ENCODE results near the gene GH1. TPM values are rescaled to one million over a fixed set of nuclear protein-coding genes. Genes with fewer than 3 reads are reported as not detected.

Gene GH1
- total RNA-seq, 1 experiment from 2014 or later: not detected

DNA sequence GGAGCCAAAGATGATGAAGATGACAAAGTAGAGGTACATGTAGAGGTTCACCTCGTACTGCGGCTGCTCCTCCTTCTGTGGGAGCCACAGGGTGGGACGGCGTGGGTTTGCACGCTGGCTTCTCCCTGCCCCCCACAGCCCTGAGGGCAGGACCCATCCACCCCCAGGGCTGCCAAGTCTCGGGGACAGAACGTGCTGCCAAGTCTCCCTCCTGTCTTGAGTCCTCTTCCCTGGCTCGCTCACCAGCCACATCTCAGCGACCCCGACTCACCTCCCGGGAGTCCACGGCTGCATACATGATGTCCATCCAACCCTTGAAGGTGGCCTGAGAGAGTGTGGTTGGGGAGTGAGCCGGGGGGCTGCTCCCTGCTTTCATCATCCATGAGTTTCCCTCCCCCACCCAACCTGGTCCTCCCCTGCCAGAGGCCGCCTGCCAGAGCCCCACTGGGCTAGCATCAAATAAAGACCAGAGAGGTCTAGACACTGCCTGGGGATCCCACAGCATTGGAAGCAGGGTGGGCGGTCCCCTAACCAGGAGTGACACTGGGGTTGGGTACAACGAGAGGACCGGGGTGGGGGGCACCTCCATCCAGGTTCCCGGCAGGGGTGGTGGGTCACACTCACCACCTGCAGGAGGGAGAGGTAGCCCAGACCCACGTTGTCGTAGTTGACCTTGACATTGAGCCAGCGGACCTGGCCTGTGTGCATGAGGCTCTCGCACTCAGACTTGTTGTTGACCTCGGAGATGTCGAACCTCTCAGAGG is 26.3 kb upstream of the GH1 start:
- H3K4me2 ChIP-seq (ENCODE audit: insufficient read depth, insufficient read length, low read length): no peak overlapping the region
- no peak overlapping the region for H2BK15ac ChIP-seq (ENCODE audit: low read depth, low read length)
- no peaks in the 10 kb centered on the region for H3K9me3 ChIP-seq (ENCODE audit: control insufficient read depth, low read depth, low read length)
- H2BK12ac ChIP-seq (ENCODE audit: insufficient read length, low read depth, low read length): no peak overlapping the region
- no peak overlapping the region for H2BK20ac ChIP-seq (ENCODE audit: low read depth, low read length, poor library complexity, severe bottlenecking)
- Mint-ChIP-seq H3K27ac (no peak overlapping the region), H3K4me3 (no peak overlapping the region), H3K36me3 (ENCODE audit: insufficient read depth in 1 of 3, low read depth in 3 of 3) (peaks cover 9 to 26% (median 11%) of the 10 kb centered on the region in 3 experiments; a peak in 6 of 7 replicates), H3K9me3 (no peaks in the 10 kb centered on the region), H3K4me1 (peaks cover 2 to 6% of the 10 kb centered on the region in 2 experiments; a peak in 2 of 4 replicates), H3K27me3 (ENCODE audit: low read depth) (peaks cover 3% of the 10 kb centered on the region; the same call in 1 of the 2 replicates)
- no peak overlapping the region for H3K56ac ChIP-seq (ENCODE audit: insufficient read length, low read depth, low read length)
- H3K9ac ChIP-seq (ENCODE audit: extremely low read depth, insufficient read length, low read length): no peak overlapping the region
- no peak overlapping the region for H3K23ac ChIP-seq (ENCODE audit: insufficient read length, low read depth, low read length)
- H3T11ph ChIP-seq (ENCODE audit: low read length): no peak overlapping the region
- no peak overlapping the region for H3K18ac ChIP-seq (ENCODE audit: insufficient read length, low read depth, low read length)
- no peaks in the 10 kb centered on the region for H3K79me2 ChIP-seq (ENCODE audit: insufficient read depth, low read length)
- H3K4ac ChIP-seq (ENCODE audit: low read depth, low read length): no peak overlapping the region
- no peaks in the 10 kb centered on the region for H3K4me1 ChIP-seq (ENCODE audit: insufficient read depth, low read length)
- H2AK5ac ChIP-seq (ENCODE audit: insufficient read length, low read length): no peak overlapping the region
- H4K20me1 ChIP-seq (ENCODE audit: control insufficient read depth, insufficient read depth, insufficient read length): no peaks in the 10 kb centered on the region
- H2BK5ac ChIP-seq (ENCODE audit: insufficient read length, low read length): no peak overlapping the region
- no peak for DNase-seq
- H3K27me3 ChIP-seq (ENCODE audit: insufficient read depth, low read length): no peaks in the 10 kb centered on the region
- no peak overlapping the region for H4K8ac ChIP-seq (replicated peaks; ENCODE audit: insufficient read length, low read depth, low read length)
- H3K14ac ChIP-seq (ENCODE audit: insufficient read depth, low read length): no peak overlapping the region
- H2AFZ ChIP-seq (ENCODE audit: low read length): no peak overlapping the region
- no peak overlapping the region for H3K27ac ChIP-seq (ENCODE audit: insufficient read length, low read depth, low read length)
- H3K79me1 ChIP-seq (ENCODE audit: insufficient read depth, low read depth, low read length, poor library complexity, severe bottlenecking): no peaks in the 10 kb centered on the region
- H4K5ac ChIP-seq (ENCODE audit: insufficient read length, low read depth, low read length): no peak overlapping the region
- H4K91ac ChIP-seq (ENCODE audit: insufficient read length, low read depth, low read length): no peak overlapping the region
- no CpG with 5 or more reads among the region's 24 CpGs for WGBS (ENCODE audit: extremely low coverage, insufficient read length, low lambda C conversion rate)
- TF ChIP-seq, protein P1, sequence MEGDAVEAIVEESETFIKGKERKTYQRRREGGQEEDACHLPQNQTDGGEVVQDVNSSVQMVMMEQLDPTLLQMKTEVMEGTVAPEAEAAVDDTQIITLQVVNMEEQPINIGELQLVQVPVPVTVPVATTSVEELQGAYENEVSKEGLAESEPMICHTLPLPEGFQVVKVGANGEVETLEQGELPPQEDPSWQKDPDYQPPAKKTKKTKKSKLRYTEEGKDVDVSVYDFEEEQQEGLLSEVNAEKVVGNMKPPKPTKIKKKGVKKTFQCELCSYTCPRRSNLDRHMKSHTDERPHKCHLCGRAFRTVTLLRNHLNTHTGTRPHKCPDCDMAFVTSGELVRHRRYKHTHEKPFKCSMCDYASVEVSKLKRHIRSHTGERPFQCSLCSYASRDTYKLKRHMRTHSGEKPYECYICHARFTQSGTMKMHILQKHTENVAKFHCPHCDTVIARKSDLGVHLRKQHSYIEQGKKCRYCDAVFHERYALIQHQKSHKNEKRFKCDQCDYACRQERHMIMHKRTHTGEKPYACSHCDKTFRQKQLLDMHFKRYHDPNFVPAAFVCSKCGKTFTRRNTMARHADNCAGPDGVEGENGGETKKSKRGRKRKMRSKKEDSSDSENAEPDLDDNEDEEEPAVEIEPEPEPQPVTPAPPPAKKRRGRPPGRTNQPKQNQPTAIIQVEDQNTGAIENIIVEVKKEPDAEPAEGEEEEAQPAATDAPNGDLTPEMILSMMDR (conservative IDR thresholded peaks at IDR 0.05): no peak
- H2BK120ac ChIP-seq (ENCODE audit: low read depth, low read length, poor library complexity, severe bottlenecking): no peak overlapping the region
- H3K23me2 ChIP-seq (ENCODE audit: insufficient read length, low read depth, low read length, poor library complexity, severe bottlenecking): no peaks in the 10 kb centered on the region
